Measurements from ENCODE around the gene COPS6.

COPS6 gene

DNA sequence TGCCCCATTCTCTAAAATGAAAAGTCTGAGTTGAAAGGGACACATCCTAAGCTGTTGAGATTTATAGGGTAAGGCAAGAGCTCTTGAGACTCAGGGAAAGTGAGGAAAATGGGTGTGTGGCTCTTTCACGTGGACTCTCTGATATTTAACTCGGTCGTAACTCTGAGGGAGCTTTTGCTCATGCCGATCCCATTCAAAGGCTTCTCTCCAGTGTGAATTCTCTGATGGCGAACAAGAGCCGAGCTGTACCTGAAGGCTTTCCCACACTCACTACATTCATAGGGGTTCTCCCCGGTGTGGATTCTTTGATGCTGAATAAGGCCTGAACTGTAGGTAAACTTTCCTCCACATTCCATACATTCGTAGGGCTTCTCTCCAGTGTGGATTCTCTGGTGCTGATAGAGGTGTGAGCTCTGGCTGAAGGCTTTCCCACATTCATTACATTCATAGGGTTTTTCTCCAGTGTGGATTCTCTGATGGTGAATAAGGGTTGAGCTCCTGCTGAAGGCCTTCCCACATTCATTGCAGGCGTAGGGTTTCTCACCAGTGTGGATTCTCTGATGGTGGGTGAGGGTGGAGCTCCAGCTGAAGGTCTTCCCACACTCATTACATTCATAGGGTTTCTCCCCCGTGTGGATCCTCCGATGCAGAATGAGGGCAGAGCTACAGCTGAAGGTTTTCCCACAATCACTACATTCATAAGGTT is 17.6 kb upstream of the COPS6 start:
- no peak for TF ChIP-seq FOXM1 (IDR thresholded peaks at IDR 0.05; ENCODE audit: borderline replicate concordance, low read depth)
- no peak for TF ChIP-seq ZBTB7A (IDR thresholded peaks at IDR 0.05; ENCODE audit: low read depth)
- TF ChIP-seq CEBPB (IDR thresholded peaks at IDR 0.05) = no peak
- TF ChIP-seq TCF12 (IDR thresholded peaks at IDR 0.05; ENCODE audit: low read depth) = no peak
- 0 out of 2 replicates have a peak, but pooled peaks have one; percentile 11 for TF ChIP-seq TEAD4 (IDR thresholded peaks at IDR 0.05)
- TF ChIP-seq NFIC (IDR thresholded peaks at IDR 0.05) = no peak

DNA sequence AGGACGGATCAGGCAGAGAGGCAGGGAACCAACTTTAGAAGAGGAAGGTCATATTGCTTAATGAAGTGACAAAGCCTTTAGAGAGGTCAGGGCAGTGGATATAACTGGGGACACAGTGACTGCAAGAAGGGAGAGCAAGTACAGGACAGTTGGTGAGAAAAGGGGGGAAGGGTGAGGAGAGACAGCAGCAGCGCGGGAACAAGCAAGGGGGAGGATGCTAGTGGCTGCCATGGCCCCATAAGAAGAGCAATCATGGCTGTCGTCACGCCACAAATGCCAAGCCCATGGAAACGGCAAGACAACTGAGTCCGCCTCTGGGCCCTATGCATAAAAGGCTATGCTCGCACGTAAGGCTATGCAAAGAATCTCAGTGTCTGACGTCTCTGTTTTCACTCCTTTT is 16.3 kb upstream of the COPS6 start:
- TF ChIP-seq, protein P1, sequence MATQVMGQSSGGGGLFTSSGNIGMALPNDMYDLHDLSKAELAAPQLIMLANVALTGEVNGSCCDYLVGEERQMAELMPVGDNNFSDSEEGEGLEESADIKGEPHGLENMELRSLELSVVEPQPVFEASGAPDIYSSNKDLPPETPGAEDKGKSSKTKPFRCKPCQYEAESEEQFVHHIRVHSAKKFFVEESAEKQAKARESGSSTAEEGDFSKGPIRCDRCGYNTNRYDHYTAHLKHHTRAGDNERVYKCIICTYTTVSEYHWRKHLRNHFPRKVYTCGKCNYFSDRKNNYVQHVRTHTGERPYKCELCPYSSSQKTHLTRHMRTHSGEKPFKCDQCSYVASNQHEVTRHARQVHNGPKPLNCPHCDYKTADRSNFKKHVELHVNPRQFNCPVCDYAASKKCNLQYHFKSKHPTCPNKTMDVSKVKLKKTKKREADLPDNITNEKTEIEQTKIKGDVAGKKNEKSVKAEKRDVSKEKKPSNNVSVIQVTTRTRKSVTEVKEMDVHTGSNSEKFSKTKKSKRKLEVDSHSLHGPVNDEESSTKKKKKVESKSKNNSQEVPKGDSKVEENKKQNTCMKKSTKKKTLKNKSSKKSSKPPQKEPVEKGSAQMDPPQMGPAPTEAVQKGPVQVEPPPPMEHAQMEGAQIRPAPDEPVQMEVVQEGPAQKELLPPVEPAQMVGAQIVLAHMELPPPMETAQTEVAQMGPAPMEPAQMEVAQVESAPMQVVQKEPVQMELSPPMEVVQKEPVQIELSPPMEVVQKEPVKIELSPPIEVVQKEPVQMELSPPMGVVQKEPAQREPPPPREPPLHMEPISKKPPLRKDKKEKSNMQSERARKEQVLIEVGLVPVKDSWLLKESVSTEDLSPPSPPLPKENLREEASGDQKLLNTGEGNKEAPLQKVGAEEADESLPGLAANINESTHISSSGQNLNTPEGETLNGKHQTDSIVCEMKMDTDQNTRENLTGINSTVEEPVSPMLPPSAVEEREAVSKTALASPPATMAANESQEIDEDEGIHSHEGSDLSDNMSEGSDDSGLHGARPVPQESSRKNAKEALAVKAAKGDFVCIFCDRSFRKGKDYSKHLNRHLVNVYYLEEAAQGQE (IDR thresholded peaks at IDR 0.05; ENCODE audit: low read depth) = no peak
- TF ChIP-seq NFIC (IDR thresholded peaks at IDR 0.05) = no peak
- no peak for TF ChIP-seq TCF12 (IDR thresholded peaks at IDR 0.05; ENCODE audit: low read depth)
- no peak for TF ChIP-seq EGR1 (IDR thresholded peaks at IDR 0.05)
- TF ChIP-seq CEBPB (IDR thresholded peaks at IDR 0.05) = no peak
- no peak for TF ChIP-seq TEAD4 (IDR thresholded peaks at IDR 0.05)
- no peak for TF ChIP-seq FOXM1 (IDR thresholded peaks at IDR 0.05; ENCODE audit: borderline replicate concordance, low read depth)

GRCh38 chr7:100074841-100075240 is 13.9 kb upstream of the COPS6 start:
- TF ChIP-seq TCF12 (IDR thresholded peaks at IDR 0.05; ENCODE audit: low read depth) = no peak
- TF ChIP-seq EP300 (IDR thresholded peaks at IDR 0.05; ENCODE audit: borderline replicate concordance) = no peak
- TF ChIP-seq FOXM1 (IDR thresholded peaks at IDR 0.05; ENCODE audit: borderline replicate concordance, low read depth) = no peak

- TF ChIP-seq TEAD4 (IDR thresholded peaks at IDR 0.05) (no peak), MAX (IDR thresholded peaks at IDR 0.05) (no peak), FOXM1 (IDR thresholded peaks at IDR 0.05; ENCODE audit: borderline replicate concordance, low read depth) (no peak), NFIC (IDR thresholded peaks at IDR 0.05) (no peak), TAF1 (IDR thresholded peaks at IDR 0.05; ENCODE audit: low read depth) (no peak), EP300 (IDR thresholded peaks at IDR 0.05; ENCODE audit: borderline replicate concordance) (no peak), CREB1 (IDR thresholded peaks at IDR 0.05; ENCODE audit: low read depth) (no peak), CEBPB (IDR thresholded peaks at IDR 0.05) (no peak), TCF12 (IDR thresholded peaks at IDR 0.05; ENCODE audit: low read depth) (no peak), RAD21 (IDR thresholded peaks at IDR 0.05; ENCODE audit: low read depth) (no peak), YY1 (IDR thresholded peaks at IDR 0.05; ENCODE audit: low read depth) (no peak), EGR1 (IDR thresholded peaks at IDR 0.05) (no peak), USF1 (IDR thresholded peaks at IDR 0.05) (no peak)
- TF ChIP-seq, protein P1 (IDR thresholded peaks at IDR 0.05; ENCODE audit: low read depth) = no peak
Observed at GRCh38 chr7:100075418-100075817, 13.4 kb upstream of the COPS6 start.

DNA sequence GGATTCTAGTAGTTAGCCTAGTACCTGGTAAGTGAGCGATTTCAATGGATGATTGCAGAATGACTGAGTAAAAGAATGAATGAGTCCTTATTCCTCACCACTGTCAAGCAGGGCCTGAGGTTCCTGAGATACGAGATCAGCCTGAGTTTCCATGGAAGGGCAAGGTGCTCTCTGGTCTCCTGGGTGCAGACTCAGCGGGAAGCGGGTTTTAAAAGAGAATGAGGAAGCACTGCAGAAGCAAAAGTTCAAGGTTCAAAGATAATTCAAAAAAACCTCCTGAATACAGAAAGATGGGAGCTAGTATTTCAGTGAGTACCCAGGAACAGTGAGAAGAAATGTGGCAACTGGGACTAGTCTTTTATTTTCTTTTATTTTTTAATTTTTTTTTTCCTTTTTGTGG is 11.6 kb upstream of the COPS6 start:
- TF ChIP-seq CREB1 (IDR thresholded peaks at IDR 0.05; ENCODE audit: low read depth) (no peak), RAD21 (IDR thresholded peaks at IDR 0.05; ENCODE audit: low read depth) (no peak), EP300 (IDR thresholded peaks at IDR 0.05; ENCODE audit: borderline replicate concordance) (no peak), EGR1 (IDR thresholded peaks at IDR 0.05) (no peak), MAX (IDR thresholded peaks at IDR 0.05) (no peak), YY1 (IDR thresholded peaks at IDR 0.05; ENCODE audit: low read depth) (no peak), TAF1 (IDR thresholded peaks at IDR 0.05; ENCODE audit: low read depth) (no peak), USF1 (IDR thresholded peaks at IDR 0.05) (no peak), FOXM1 (IDR thresholded peaks at IDR 0.05; ENCODE audit: borderline replicate concordance, low read depth) (no peak), TCF12 (IDR thresholded peaks at IDR 0.05; ENCODE audit: low read depth) (no peak), ZBTB7A (IDR thresholded peaks at IDR 0.05; ENCODE audit: low read depth) (no peak)
- TF ChIP-seq, protein P1 (IDR thresholded peaks at IDR 0.05; ENCODE audit: low read depth) = no peak

Data from Ishikawa (cell line).